Measurements from ENCODE around the gene MYL11.
A peak's percentile ranks its signal among the peaks of the same experiment; 100 is the strongest.

The MYL11 gene

DNA sequence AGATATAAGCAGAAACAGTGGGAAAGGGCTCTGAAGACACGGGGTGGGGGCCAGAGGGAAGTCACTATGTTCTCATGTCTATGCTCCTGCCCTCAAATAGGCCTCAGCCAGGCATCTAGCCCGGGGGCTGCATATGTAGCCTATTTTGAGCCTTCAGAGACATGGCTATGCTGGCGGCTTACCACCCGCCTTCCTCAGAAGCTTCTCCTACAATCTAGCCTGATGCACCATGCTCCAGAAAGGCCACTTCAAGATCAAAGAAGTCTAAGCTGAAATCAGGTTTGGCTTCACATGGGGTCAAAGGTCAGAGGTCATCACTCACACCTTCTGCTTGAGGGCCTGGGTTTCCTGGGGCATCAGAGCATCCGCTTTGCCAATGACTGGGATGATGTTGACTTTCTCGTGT is 6.2 kb downstream of the MYL11 start:
- H2AK5ac ChIP-seq (ENCODE audit: low read length, severe bottlenecking) = no peak overlapping the region
- 93% methylated on average over 6 of the region's 6 CpGs for WGBS
- peaks cover 8% of the 10 kb centered on the region for H3K79me1 ChIP-seq (replicated peaks; ENCODE audit: low read length, poor library complexity, severe bottlenecking)
- no peak overlapping the region for H2AFZ ChIP-seq (ENCODE audit: low read depth, low read length)
- no peak overlapping the region for H3K4me2 ChIP-seq (ENCODE audit: low read length, poor library complexity, severe bottlenecking)
- H3K4me1 ChIP-seq (ENCODE audit: control insufficient read depth, insufficient read depth, low read depth, low read length) = peaks cover 18% of the 10 kb centered on the region
- no peak overlapping the region for H4K8ac ChIP-seq (ENCODE audit: low read length)
- no peak overlapping the region for H2BK12ac ChIP-seq (ENCODE audit: low read length in 2 of 2)
- no peak overlapping the region for H3K27ac ChIP-seq (ENCODE audit: low read length, poor library complexity, severe bottlenecking)
- H2BK5ac ChIP-seq (ENCODE audit: low read depth, low read length, poor library complexity, severe bottlenecking) = no peak overlapping the region
- H2BK120ac ChIP-seq (ENCODE audit: low read depth, low read length) = no peak overlapping the region
- no peak overlapping the region for H3K23ac ChIP-seq (ENCODE audit: low read length in 2 of 2)
- no peak overlapping the region for H3K9ac ChIP-seq (ENCODE audit: low read length)
- peaks cover 7% of the 10 kb centered on the region in 2 experiments for H3K36me3 ChIP-seq (ENCODE audit: control insufficient read depth in 1 of 2, insufficient read depth in 2 of 2, low read depth in 1 of 2, low read length in 2 of 2)
- H3K4ac ChIP-seq (ENCODE audit: low read depth in 1 of 2, low read length in 2 of 2) = no peak overlapping the region
- H3K9me3 ChIP-seq (ENCODE audit: control insufficient read depth, low read length) = no peaks in the 10 kb centered on the region
- no peak overlapping the region for H2BK15ac ChIP-seq (ENCODE audit: low read depth, poor library complexity, severe bottlenecking)
- no peak for DNase-seq
- no peak overlapping the region for H3K4me3 ChIP-seq (ENCODE audit: insufficient read depth in 1 of 2, low read depth in 1 of 2, low read length in 2 of 2)
- no peaks in the 10 kb centered on the region for H3K27me3 ChIP-seq (ENCODE audit: control insufficient read depth in 1 of 2, insufficient read depth in 1 of 2, low read length in 2 of 2)
- no peak overlapping the region for H3K18ac ChIP-seq (ENCODE audit: low read depth in 1 of 2, low read length in 2 of 2)
- no peak overlapping the region for H4K91ac ChIP-seq (ENCODE audit: low read length)
- no peak overlapping the region for H3K14ac ChIP-seq (ENCODE audit: low read length in 2 of 2)

DNA sequence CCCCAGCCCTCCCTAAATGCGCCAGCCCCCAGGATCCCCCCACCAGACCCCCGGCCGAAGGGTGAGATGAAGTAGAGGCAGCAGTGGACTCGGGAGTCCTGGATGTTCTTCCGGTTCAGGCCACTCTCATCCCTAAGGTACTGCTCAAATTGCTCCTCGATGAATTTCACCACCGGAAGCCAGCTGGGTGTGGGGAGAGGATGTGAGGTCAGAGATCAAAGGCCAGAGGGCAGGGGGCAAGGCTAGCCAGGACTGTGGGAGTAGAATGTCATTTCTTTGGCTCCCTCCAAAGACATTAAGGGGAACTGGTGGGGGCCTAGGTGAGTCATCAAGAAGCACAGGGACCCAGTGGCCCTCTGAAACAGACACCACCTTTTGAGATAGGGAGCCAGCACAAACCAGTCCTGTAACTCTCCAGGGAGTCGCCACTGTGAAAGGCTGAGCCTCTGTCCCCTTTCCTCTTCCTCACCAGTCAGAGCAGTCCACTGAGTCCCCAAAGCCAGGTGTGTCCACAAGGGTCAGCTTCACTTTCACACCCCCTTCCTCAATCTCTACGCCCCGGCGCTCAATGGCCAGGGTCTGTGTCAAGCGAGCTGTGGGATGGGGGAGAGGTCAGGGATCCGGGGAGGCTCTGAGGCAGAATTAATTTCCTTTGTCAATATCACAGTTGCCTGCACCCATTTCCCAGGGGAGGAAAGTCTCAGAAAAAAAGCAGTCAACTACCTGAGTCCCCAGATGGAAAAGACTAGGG is 6.9 kb downstream of the MYL11 start:
- no peak for DNase-seq
- Histone ChIP-seq H4K91ac (ENCODE audit: low read length) (peak overlapping the region; percentile 29), H3K9me3 (ENCODE audit: control insufficient read depth, low read length) (no peaks in the 10 kb centered on the region), H2BK120ac (ENCODE audit: low read depth, low read length) (no peak overlapping the region), H3K14ac (ENCODE audit: low read length in 2 of 2) (no peak overlapping the region), H3K4ac (ENCODE audit: low read depth in 1 of 2, low read length in 2 of 2) (no peak overlapping the region), H3K27ac (ENCODE audit: low read length, poor library complexity, severe bottlenecking) (no peak overlapping the region), H2BK5ac (ENCODE audit: low read depth, low read length, poor library complexity, severe bottlenecking) (no peak overlapping the region), H3K4me3 (ENCODE audit: insufficient read depth in 1 of 2, low read depth in 1 of 2, low read length in 2 of 2) (no peak overlapping the region), H3K27me3 (ENCODE audit: control insufficient read depth in 1 of 2, insufficient read depth in 1 of 2, low read length in 2 of 2) (no peaks in the 10 kb centered on the region), H3K79me1 (replicated peaks; ENCODE audit: low read length, poor library complexity, severe bottlenecking) (peaks cover 7% of the 10 kb centered on the region), H3K18ac (ENCODE audit: low read depth in 1 of 2, low read length in 2 of 2) (no peak overlapping the region), H2AFZ (ENCODE audit: low read depth, low read length) (no peak overlapping the region), H3K9ac (ENCODE audit: low read length) (no peak overlapping the region), H4K8ac (ENCODE audit: low read length) (no peak overlapping the region), H3K4me1 (ENCODE audit: control insufficient read depth, insufficient read depth, low read depth, low read length) (peaks cover 18% of the 10 kb centered on the region), H3K4me2 (ENCODE audit: low read length, poor library complexity, severe bottlenecking) (no peak overlapping the region), H2BK12ac (ENCODE audit: low read length in 2 of 2) (no peak overlapping the region), H3K23ac (ENCODE audit: low read length in 2 of 2) (no peak overlapping the region), H3K36me3 (ENCODE audit: control insufficient read depth in 1 of 2, insufficient read depth in 2 of 2, low read depth in 1 of 2, low read length in 2 of 2) (peaks cover 7% of the 10 kb centered on the region in 2 experiments), H2AK5ac (ENCODE audit: low read length, severe bottlenecking) (no peak overlapping the region), H2BK15ac (ENCODE audit: low read depth, poor library complexity, severe bottlenecking) (no peak overlapping the region)
- 88% methylated on average over 9 of the region's 13 CpGs for WGBS

DNA sequence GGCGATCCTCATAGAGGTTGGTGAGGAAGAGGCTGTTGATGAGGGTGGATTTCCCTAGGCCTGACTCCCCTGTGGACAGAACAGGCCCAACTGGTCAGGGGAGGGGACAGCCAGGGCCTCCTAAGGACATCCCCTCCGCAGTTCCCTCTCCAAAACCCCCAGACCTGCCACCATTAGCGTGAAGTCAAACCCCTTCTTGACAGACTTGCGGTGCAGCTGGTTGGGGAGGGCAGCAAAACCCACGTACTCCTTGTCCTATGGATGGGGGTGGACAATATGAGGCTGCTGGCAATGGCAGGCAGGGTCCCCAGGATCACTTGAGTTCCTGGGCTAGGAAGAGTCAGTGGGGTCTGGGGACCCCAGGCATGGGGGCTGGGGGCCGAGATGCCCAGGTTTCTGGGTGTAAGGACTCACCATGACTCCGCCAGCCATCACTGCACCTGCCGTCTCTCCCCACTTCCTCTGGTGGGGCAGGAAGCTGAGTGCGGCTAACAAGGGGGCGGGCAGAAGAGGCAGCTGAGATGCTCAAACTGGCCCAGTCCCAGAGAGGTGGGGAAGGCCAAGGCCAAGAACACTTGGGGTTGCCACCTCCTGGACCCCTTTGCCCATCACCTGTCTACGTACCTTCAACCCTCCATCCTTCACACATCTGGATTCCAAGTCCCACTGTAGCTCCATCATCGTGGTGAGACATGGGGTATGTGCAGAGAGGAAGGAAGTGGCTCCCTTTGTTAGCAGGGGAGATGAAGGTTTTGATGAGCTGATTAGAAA is 7.7 kb downstream of the MYL11 start, which contains the start of gene SEPTIN1:
SEPTIN1 (minus strand) TSS at position 451 of the 771 bp plus-strand sequence; CDS start at position 432, 19 bp downstream.
- Histone ChIP-seq H2BK15ac (ENCODE audit: low read depth, poor library complexity, severe bottlenecking) (peak within 1 kb of the TSS; percentile 54), H4K91ac (ENCODE audit: low read length) (peak within 1 kb of the TSS; percentile 29), H2BK120ac (ENCODE audit: low read depth, low read length) (no peak within 1 kb of the TSS), H3K27ac (ENCODE audit: low read length, poor library complexity, severe bottlenecking) (no peak within 1 kb of the TSS), H3K27me3 (ENCODE audit: control insufficient read depth in 1 of 2, insufficient read depth in 1 of 2, low read length in 2 of 2) (no peaks in the 10 kb centered on the region), H4K8ac (ENCODE audit: low read length) (no peak within 1 kb of the TSS), H3K23ac (ENCODE audit: low read length in 2 of 2) (peak within 1 kb of the TSS in 1 of 2 experiments; percentile 46), H2BK12ac (ENCODE audit: low read length in 2 of 2) (no peak within 1 kb of the TSS), H3K4me2 (ENCODE audit: low read length, poor library complexity, severe bottlenecking) (no peak within 1 kb of the TSS), H3K18ac (ENCODE audit: low read depth in 1 of 2, low read length in 2 of 2) (no peak within 1 kb of the TSS), H2BK5ac (ENCODE audit: low read depth, low read length, poor library complexity, severe bottlenecking) (no peak within 1 kb of the TSS), H3K4me1 (ENCODE audit: control insufficient read depth, insufficient read depth, low read depth, low read length) (peaks cover 16% of the 10 kb centered on the region), H3K4me3 (ENCODE audit: insufficient read depth in 1 of 2, low read depth in 1 of 2, low read length in 2 of 2) (no peak within 1 kb of the TSS), H2AFZ (ENCODE audit: low read depth, low read length) (no peak within 1 kb of the TSS), H2AK5ac (ENCODE audit: low read length, severe bottlenecking) (no peak within 1 kb of the TSS), H3K14ac (ENCODE audit: low read length in 2 of 2) (no peak within 1 kb of the TSS), H3K79me1 (replicated peaks; ENCODE audit: low read length, poor library complexity, severe bottlenecking) (peaks cover 5% of the 10 kb centered on the region), H3K9me3 (ENCODE audit: control insufficient read depth, low read length) (no peaks in the 10 kb centered on the region), H3K4ac (ENCODE audit: low read depth in 1 of 2, low read length in 2 of 2) (no peak within 1 kb of the TSS), H3K9ac (ENCODE audit: low read length) (no peak within 1 kb of the TSS), H3K36me3 (ENCODE audit: control insufficient read depth in 1 of 2, insufficient read depth in 2 of 2, low read depth in 1 of 2, low read length in 2 of 2) (peaks cover 7% of the 10 kb centered on the region in 2 experiments)
- 95% methylated on average over 10 of the region's 12 CpGs for WGBS
- DNase-seq = no peak

DNA sequence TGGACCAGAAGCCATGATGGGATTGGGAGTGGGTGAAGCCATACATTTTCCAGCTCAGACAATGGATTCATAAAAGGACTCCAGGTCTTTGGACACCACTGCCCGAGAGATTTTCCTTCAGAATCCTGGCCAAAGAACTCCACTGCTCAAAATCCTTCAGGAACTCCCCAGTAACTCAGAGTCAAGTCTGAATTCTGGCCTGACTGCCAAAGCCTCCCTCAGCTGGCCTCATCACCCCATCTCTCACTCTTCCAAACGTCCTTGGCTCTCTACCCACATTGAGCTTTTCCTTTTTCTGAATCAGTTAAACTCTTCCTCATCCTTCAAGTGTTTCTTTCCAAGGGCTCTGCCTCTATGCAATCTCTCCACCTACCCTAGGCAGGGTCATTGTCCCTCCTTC is 8.9 kb downstream of the MYL11 start:
- Histone ChIP-seq H3K14ac (ENCODE audit: low read length in 2 of 2) (no peak overlapping the region), H3K4ac (ENCODE audit: low read depth in 1 of 2, low read length in 2 of 2) (no peak overlapping the region), H3K9ac (ENCODE audit: low read length) (no peak overlapping the region), H3K27ac (ENCODE audit: low read length, poor library complexity, severe bottlenecking) (no peak overlapping the region), H3K36me3 (ENCODE audit: control insufficient read depth in 1 of 2, insufficient read depth in 2 of 2, low read depth in 1 of 2, low read length in 2 of 2) (peaks cover 7% of the 10 kb centered on the region in 2 experiments), H2BK120ac (ENCODE audit: low read depth, low read length) (no peak overlapping the region), H2AK5ac (ENCODE audit: low read length, severe bottlenecking) (no peak overlapping the region), H3K18ac (ENCODE audit: low read depth in 1 of 2, low read length in 2 of 2) (no peak overlapping the region), H2AFZ (ENCODE audit: low read depth, low read length) (no peak overlapping the region), H4K91ac (ENCODE audit: low read length) (no peak overlapping the region), H3K4me1 (ENCODE audit: control insufficient read depth, insufficient read depth, low read depth, low read length) (peaks cover 12% of the 10 kb centered on the region), H3K4me2 (ENCODE audit: low read length, poor library complexity, severe bottlenecking) (no peak overlapping the region), H3K79me1 (replicated peaks; ENCODE audit: low read length, poor library complexity, severe bottlenecking) (peaks cover 5% of the 10 kb centered on the region), H3K27me3 (ENCODE audit: control insufficient read depth in 1 of 2, insufficient read depth in 1 of 2, low read length in 2 of 2) (no peaks in the 10 kb centered on the region), H3K23ac (ENCODE audit: low read length in 2 of 2) (no peak overlapping the region), H3K9me3 (ENCODE audit: control insufficient read depth, low read length) (no peaks in the 10 kb centered on the region), H2BK5ac (ENCODE audit: low read depth, low read length, poor library complexity, severe bottlenecking) (no peak overlapping the region), H4K8ac (ENCODE audit: low read length) (no peak overlapping the region), H2BK15ac (ENCODE audit: low read depth, poor library complexity, severe bottlenecking) (no peak overlapping the region), H3K4me3 (ENCODE audit: insufficient read depth in 1 of 2, low read depth in 1 of 2, low read length in 2 of 2) (no peak overlapping the region), H2BK12ac (ENCODE audit: low read length in 2 of 2) (no peak overlapping the region)
- 90% methylated on average over 2 of the region's 2 CpGs for WGBS
- no peak for DNase-seq
